MV-4-11 (cell line): Measurements from ENCODE around the gene SLCO3A1.

Source experiments
- DNase-seq: peaks from one replicate; lab custom pipeline; 2025; lab: John Stamatoyannopoulos, UW

The SLCO3A1 gene

GRCh38 chr15:91912336-91912735, 58.8 kb downstream of the SLCO3A1 start:
- no peak for DNase-seq

GRCh38 chr15:91913560-91913959, 60.1 kb downstream of the SLCO3A1 start:
- DNase-seq, result no peak

DNA sequence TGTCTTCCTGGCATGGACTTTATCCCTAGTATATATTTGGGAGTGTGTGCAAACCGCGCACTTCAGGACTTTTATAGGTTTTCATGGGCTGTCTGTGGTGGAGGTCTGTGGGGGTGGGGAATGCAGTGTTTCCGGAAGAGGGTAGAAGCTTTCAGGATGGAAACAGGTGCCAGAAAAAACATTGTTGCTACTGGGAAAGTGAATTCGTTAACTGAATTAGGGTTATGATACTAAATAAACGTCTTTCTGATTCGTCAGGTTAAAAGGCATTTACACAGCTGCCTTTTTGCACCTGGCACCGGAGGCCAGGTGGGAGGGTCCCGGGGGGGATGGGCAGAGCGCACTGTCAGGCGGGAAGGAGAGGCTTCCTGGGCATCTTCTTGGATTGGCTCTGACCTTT, 62.1 kb downstream of the SLCO3A1 start:
- no peak for DNase-seq

GRCh38 chr15:91916051-91916450, 62.5 kb downstream of the SLCO3A1 start:
- DNase-seq, result no peak

GRCh38 chr15:91917686-91918360, 64.3 kb downstream of the SLCO3A1 start:
- DNase-seq, result no peak

GRCh38 chr15:91919014-91919534, 65.6 kb downstream of the SLCO3A1 start:
- DNase-seq, result no peak

DNA sequence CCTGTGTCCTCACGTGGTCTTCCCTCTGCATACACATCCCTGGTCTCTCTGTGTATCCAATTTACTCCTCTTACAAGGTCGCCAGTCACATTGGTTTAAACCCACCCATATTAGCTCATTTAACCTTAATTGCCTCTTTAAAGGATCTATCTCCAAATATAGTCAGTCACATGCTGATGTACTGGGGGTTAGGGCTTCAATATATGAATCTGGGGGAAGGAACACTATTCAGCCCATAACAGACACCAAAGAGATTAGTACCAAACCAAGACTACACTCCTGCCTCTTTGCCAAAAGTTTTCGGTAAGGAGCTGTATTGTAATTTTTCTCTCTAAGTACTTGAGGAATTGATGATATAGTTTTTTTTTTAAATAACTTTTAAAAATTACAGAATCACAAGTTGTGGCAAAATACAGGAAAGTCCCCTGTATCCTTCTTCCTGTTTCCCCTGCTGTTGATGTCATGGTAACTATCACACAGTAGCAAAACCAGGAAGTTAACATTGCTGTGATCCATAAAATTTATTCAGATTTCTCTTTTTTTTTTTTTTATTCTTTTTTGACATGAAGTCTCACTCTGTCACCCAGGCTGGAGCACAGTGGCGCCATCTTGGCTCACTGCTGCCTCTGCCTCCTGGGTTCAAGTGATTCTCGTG, 67.8 kb downstream of the SLCO3A1 start:
- peak; percentile 36 for DNase-seq

- no peak for DNase-seq
These were observed 68.3 kb downstream of the SLCO3A1 start for GRCh38 chr15:91921843-91922198.

- DNase-seq, result no peak
These were observed 69.4 kb downstream of the SLCO3A1 start for GRCh38 chr15:91922646-91923547.

GRCh38 chr15:91924183-91924582, 70.7 kb downstream of the SLCO3A1 start:
- no peak for DNase-seq

DNA sequence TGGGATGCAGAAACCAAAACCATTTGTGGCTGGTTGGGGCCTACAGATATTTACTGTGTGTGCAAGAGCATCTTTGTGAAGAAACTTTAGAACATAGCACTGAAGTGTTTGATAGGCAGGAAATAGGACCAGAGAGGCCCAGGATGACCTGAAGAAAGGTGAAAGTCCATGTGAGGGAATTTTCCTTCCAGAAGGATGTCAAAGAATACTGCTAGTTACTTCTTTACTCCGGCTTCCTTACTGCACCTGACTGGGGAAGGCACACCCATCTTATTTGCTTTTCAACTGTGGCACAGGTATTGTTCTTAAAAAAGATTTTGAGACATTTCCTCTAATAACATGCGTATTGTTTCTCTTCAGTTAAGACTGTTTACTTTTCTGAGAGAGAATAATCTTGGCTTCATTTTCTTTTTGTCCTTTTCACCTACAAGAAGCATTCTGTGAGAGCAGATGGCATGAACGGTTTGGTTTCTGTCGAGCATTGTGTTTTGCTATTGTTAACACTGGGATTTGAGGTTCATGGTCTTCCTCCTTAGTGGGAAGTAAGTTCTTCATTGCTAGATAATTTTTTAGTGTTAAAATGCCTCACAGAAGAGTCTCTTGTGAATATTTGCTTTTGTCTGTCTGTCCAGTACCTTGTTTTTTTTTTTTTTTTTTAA, 71.5 kb downstream of the SLCO3A1 start:
- no peak for DNase-seq

- DNase-seq, result no peak
These were observed 72.3 kb downstream of the SLCO3A1 start for GRCh38 chr15:91925794-91926193.

DNA sequence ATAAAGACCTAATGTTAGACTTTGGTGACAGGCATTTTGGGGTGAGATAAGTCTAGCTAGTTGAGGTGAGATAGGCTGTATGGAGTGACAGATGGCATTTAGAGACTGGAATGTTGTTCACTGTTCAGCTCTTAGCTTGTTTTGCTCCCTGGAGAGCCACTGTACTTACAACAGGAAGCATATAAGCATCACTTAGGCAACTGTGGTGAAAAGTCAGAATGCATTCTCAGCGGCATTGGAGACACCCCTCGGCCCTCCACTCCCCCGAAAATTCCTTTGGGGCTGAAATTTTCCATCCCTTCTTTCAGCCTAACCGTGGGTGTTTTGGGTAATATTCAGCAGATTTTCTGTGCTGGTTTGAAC, 73.4 kb downstream of the SLCO3A1 start:
- no peak for DNase-seq

- no peak for DNase-seq
These were observed 74.1 kb downstream of the SLCO3A1 start for GRCh38 chr15:91927585-91927984.

DNA sequence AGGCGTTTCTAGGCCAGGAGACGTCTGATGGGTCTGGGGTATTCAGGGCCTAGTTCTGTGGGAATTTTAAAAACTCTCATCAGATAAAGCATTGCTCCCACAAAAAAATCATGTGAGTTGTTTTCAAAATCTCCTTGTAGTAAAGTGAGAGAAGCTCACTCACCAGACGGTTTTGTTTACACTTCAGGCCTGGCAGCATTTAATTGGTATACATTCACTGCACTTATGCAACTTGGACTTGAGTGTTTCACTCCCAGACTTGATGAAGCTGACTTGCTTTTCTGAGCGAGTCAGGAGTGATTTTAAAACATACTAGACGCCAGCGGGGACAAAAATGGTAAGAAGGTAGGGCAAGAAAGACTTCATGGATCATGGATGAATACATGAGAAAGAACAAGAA, 75.2 kb downstream of the SLCO3A1 start:
- DNase-seq, result no peak

- DNase-seq, result no peak
These were observed 76.0 kb downstream of the SLCO3A1 start for GRCh38 chr15:91929509-91929908.

DNA sequence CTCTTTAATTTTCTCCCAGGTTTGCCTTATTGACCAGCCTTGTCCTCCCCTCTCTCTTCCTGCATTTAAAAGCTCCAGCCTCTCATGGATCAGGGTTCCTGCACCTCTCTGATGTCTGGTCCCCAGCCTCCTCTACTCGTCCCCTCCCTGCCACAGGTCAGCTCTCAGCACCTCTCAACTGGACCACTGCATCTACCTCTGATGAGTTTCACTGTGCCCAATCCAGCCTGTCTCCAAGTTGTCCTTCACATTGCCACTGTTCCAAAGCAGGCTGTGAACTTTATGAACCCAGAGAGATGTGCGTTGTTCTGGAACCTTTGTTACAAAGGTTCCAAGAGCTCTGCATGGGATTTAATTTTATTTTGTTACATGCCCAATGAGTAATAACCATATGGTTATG, 76.6 kb downstream of the SLCO3A1 start:
- no peak for DNase-seq

DNA sequence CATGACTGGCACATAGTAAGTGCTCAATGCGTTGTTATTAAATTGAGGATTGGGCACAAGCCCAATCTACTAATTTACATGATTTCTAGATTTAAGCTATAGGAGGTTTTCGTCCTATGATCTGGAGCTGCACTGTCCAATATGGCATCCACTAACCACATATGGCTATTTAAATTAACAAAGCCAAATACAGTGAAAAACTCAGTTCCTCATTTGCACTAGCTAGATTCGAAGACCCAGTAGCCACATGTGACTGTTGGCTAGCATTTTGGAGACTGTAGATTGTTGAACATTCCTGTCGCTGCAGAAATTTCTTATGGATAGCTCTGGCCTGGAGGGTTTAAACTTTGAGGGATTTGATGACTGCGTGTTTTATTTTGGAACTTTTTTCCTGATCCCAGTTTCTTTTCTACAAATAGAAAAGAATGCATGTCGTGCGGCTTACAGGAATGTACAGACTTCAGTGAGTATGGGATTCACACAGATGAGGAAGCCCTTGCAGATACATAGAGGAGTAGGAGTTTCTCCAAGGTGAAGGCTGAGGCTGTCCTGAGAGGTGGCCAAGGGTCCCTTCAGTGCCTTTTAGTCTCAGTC, 82.8 kb downstream of the SLCO3A1 start:
- DNase-seq, result peak; percentile 80

DNA sequence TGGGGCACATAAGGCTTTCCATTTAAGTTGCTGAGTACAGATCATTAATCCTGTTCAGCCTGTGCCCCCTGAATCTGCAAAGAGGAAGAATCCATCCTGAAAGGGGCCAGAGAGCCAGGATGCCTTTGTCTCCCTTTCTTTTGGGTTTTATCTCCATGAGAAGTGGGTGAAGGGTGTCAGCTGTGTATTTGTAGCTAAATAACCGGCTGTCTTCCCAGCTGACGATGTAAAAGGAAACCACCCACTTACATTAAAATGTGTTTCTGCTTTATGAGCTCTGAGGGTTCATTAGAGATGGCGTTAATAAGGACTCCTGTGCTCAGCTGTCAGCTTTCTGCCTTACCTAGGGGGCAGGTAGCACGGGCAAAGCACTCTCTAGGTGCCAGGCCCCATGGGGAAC, 83.4 kb downstream of the SLCO3A1 start:
- no peak for DNase-seq

DNA sequence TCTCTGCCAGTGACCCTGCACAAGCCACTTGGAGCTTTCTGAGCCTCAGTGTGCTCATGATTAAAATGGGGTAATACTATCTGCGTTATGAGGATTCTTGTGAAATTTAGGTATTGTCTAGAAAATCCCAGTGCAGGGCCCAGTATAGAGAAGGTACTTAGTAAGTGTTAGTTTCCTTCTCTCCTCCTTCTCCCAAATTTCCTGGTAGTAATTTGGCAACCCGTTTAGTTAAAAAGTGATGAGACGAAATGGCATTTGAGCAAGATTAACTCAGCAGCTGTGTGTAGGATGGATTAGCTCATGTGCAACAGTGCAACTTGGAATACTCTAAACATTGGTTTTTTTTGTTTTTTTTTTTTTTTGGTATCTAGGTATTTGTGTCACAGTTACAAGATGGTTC, 84.6 kb downstream of the SLCO3A1 start:
- no peak for DNase-seq

GRCh38 chr15:91939403-91939831, 85.9 kb downstream of the SLCO3A1 start:
- no peak for DNase-seq
